22Rv1 (cell line): ENCODE data around the gene CILP.

Experiments used
- H3K27ac ChIP-seq: fragments of 450-650 bp; 2 replicates; pipeline ENCODE4 v1.5.1; 2017
- CTCF ChIP-seq: fragments of 450-650 bp; IDR thresholded peaks from 2 replicates; pipeline ENCODE4 v1.5.1; 2017; ENCODE audit warnings: mild to moderate bottlenecking
- ZFX ChIP-seq: fragments of 450-650 bp; IDR thresholded peaks from 2 replicates; pipeline ENCODE4 v1.6.1; 2017; ENCODE audit warnings: antibody characterized with exemption, borderline replicate concordance

CILP gene

GRCh38 chr15:65201918-65202317 is 9.4 kb downstream of the CILP start:
- H3K27ac ChIP-seq = no peak overlapping the region
- TF ChIP-seq CTCF (no peak), ZFX (no peak)

GRCh38 chr15:65198571-65198970 is 12.7 kb downstream of the CILP start:
- no peak overlapping the region for H3K27ac ChIP-seq
- TF ChIP-seq ZFX (no peak), CTCF (no peak)

GRCh38 chr15:65197337-65197645 is 14.0 kb downstream of the CILP start:
- TF ChIP-seq CTCF = no peak
- TF ChIP-seq ZFX = no peak
- H3K27ac ChIP-seq = no peak overlapping the region

- no peak for TF ChIP-seq ZFX
- TF ChIP-seq CTCF = no peak
- H3K27ac ChIP-seq = no peak overlapping the region
These were observed 14.5 kb downstream of the CILP start for GRCh38 chr15:65196637-65197336.

- TF ChIP-seq CTCF = no peak
- no peak for TF ChIP-seq ZFX
- H3K27ac ChIP-seq = no peak overlapping the region
These were observed 15.7 kb downstream of the CILP start for GRCh38 chr15:65195548-65195923.

GRCh38 chr15:65194826-65195547 is 16.3 kb downstream of the CILP start:
- TF ChIP-seq ZFX (no peak), CTCF (no peak)
- no peak overlapping the region for H3K27ac ChIP-seq

- H3K27ac ChIP-seq = no peak overlapping the region
- TF ChIP-seq ZFX (no peak), CTCF (no peak)
These were observed 19.3 kb downstream of the CILP start for GRCh38 chr15:65192016-65192415.
